HG02973 (cell line): Measurements from ENCODE around the gene HAP1.

ENCODE experiments used
- ATAC-seq: cut with Tn5 transposase; IDR thresholded peaks from one replicate; pipeline ENCODE4 v1.9.1; 2021; ENCODE audit warnings: moderate library complexity; ENCODE audit not compliant: unreplicated experiment

The HAP1 gene

GRCh38 chr17:41763327-41763726, 28.9 kb upstream of the HAP1 start:
- no peak for ATAC-seq

- no peak for ATAC-seq
These were observed 28.4 kb upstream of the HAP1 start for GRCh38 chr17:41762841-41763240.

- ATAC-seq, result no peak
These were observed 27.9 kb upstream of the HAP1 start for GRCh38 chr17:41762391-41762790.

GRCh38 chr17:41760878-41761277, 26.4 kb upstream of the HAP1 start:
- ATAC-seq, result no peak

GRCh38 chr17:41758601-41759000, 24.2 kb upstream of the HAP1 start:
- ATAC-seq, result no peak

- no peak for ATAC-seq
These were observed 19.6 kb upstream of the HAP1 start for GRCh38 chr17:41754066-41754465.

- ATAC-seq, result no peak
These were observed 16.8 kb upstream of the HAP1 start for GRCh38 chr17:41751288-41751687.

GRCh38 chr17:41750862-41751261, 16.4 kb upstream of the HAP1 start:
- no peak for ATAC-seq

- no peak for ATAC-seq
These were observed 13.8 kb upstream of the HAP1 start for GRCh38 chr17:41748275-41748674.

- no peak for ATAC-seq
These were observed 7.3 kb upstream of the HAP1 start for GRCh38 chr17:41741709-41742108.

GRCh38 chr17:41740506-41740905, 6.1 kb upstream of the HAP1 start:
- ATAC-seq, result no peak

- no peak for ATAC-seq
These were observed 5.4 kb upstream of the HAP1 start for GRCh38 chr17:41739661-41740352.

- no peak for ATAC-seq
These were observed 4.3 kb upstream of the HAP1 start for GRCh38 chr17:41738801-41739112.

GRCh38 chr17:41738077-41738800, 3.8 kb upstream of the HAP1 start:
- ATAC-seq, result peak; percentile 70

GRCh38 chr17:41737680-41738023, 3.2 kb upstream of the HAP1 start:
- ATAC-seq, result no peak

GRCh38 chr17:41736983-41737679, 2.7 kb upstream of the HAP1 start:
- no peak for ATAC-seq

GRCh38 chr17:41735744-41736143, 1.3 kb upstream of the HAP1 start:
- no peak for ATAC-seq

GRCh38 chr17:41734949-41735313, 488 bp upstream of the HAP1 start:
- ATAC-seq, result no peak

GRCh38 chr17:41733348-41734138, 900 bp downstream of the HAP1 start:
- no peak for ATAC-seq

GRCh38 chr17:41731836-41732235, 2.6 kb downstream of the HAP1 start:
- no peak for ATAC-seq

GRCh38 chr17:41730479-41730878, 4.0 kb downstream of the HAP1 start:
- no peak for ATAC-seq

- ATAC-seq, result no peak
These were observed 6.4 kb downstream of the HAP1 start for GRCh38 chr17:41728056-41728455.
